Body of pancreas (tissue), 4 donors: ENCODE measurements around the gene REM2.

Experiments used
- POLR2A ChIP-seq, 3 donors: fragments of 450-650 bp; IDR thresholded peaks; one replicate each; pipeline ENCODE4 v1.6.1; 2016; ENCODE audit warnings: antibody characterized with exemption in 3 of 3, mild to moderate bottlenecking in 2 of 3
- TF ChIP-seq, protein P1 (sequence below), 7 experiments: fragments of 450-650 bp in 4 of 7; fragments of 200-600 bp in 3 of 7; sonication (generic) in 3 of 7; IDR thresholded peaks; one replicate each; pipeline ENCODE4 v1.5.1; 2016 to 2019; ENCODE audit warnings: antibody characterized with exemption in 7 of 7

DNA sequence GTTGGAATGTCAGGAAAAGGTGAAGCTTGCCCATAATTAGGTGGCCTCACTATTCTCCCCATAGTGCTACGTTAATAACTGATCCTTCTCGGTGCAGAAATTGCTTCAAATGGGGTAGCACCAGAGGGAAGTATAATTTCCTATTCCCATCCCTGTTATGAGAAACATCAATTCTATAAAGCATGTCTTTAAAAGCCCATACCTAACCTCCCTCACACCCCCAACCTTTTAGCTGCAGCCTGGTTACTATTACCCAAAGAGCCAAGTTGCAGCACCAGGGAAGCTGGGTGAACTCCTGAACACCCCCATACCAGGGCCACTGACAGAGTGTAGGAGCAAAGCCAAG, 20.7 kb downstream of the REM2 start:
- TF ChIP-seq, protein P1, sequence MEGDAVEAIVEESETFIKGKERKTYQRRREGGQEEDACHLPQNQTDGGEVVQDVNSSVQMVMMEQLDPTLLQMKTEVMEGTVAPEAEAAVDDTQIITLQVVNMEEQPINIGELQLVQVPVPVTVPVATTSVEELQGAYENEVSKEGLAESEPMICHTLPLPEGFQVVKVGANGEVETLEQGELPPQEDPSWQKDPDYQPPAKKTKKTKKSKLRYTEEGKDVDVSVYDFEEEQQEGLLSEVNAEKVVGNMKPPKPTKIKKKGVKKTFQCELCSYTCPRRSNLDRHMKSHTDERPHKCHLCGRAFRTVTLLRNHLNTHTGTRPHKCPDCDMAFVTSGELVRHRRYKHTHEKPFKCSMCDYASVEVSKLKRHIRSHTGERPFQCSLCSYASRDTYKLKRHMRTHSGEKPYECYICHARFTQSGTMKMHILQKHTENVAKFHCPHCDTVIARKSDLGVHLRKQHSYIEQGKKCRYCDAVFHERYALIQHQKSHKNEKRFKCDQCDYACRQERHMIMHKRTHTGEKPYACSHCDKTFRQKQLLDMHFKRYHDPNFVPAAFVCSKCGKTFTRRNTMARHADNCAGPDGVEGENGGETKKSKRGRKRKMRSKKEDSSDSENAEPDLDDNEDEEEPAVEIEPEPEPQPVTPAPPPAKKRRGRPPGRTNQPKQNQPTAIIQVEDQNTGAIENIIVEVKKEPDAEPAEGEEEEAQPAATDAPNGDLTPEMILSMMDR (IDR thresholded peaks at IDR 0.05): no peak
- no peak for TF ChIP-seq POLR2A (IDR thresholded peaks at IDR 0.05)
